NCI-H69 (cell line): Measurements from ENCODE around the gene NCBP1.
A peak's percentile ranks its signal among the peaks of the same experiment; 100 is the strongest.
"Not testable (repeated sequence)": the region's sequence is repeated elsewhere in the genome, so short reads cannot be mapped to it uniquely, and the experiment has no call there.

Experiments
- DNase-seq: peaks from one replicate; lab custom pipeline; 2025; lab: John Stamatoyannopoulos, UW

NCBP1 gene

GRCh38 chr9:97675655-97676054, 42.0 kb downstream of the NCBP1 start:
- DNase-seq, result no peak

GRCh38 chr9:97682242-97682641, 48.6 kb downstream of the NCBP1 start:
- DNase-seq, result peak; percentile 59

- DNase-seq, result no peak
Observed at GRCh38 chr9:97688654-97689053, 55.0 kb downstream of the NCBP1 start.

- DNase-seq, result no peak
Observed at GRCh38 chr9:97689401-97690180, 56.0 kb downstream of the NCBP1 start.

- no peak for DNase-seq
Observed at GRCh38 chr9:97694769-97695168, 61.1 kb downstream of the NCBP1 start.

GRCh38 chr9:97695390-97695789, 61.8 kb downstream of the NCBP1 start:
- DNase-seq, result no peak

GRCh38 chr9:97695995-97696802, 62.6 kb downstream of the NCBP1 start:
- DNase-seq, result peak; percentile 66

GRCh38 chr9:97696803-97697601, 63.4 kb downstream of the NCBP1 start, which contains the start of gene XPA:
Gene XPA, minus strand, starts transcription at chr9:97697340. Its CDS starts 48 bp downstream, at chr9:97697292.
- peak; percentile 99 for DNase-seq

GRCh38 chr9:97697837-97698236, 64.2 kb downstream of the NCBP1 start:
- peak; percentile 31 for DNase-seq

- DNase-seq, result no peak
Observed at GRCh38 chr9:97698865-97699264, 65.2 kb downstream of the NCBP1 start.

GRCh38 chr9:97699281-97699680, 65.7 kb downstream of the NCBP1 start:
- not testable (repeated sequence) for DNase-seq

GRCh38 chr9:97699824-97700223, 66.2 kb downstream of the NCBP1 start:
- DNase-seq, result not testable (repeated sequence)

GRCh38 chr9:97703437-97704344, 70.1 kb downstream of the NCBP1 start:
- peak; percentile 98 for DNase-seq

- no peak for DNase-seq
Observed at GRCh38 chr9:97704345-97704677, 70.7 kb downstream of the NCBP1 start.

- no peak for DNase-seq
Observed at GRCh38 chr9:97704851-97705250, 71.2 kb downstream of the NCBP1 start.

- no peak for DNase-seq
Observed at GRCh38 chr9:97705354-97705950, 71.8 kb downstream of the NCBP1 start.

- no peak for DNase-seq
Observed at GRCh38 chr9:97706246-97706645, 72.6 kb downstream of the NCBP1 start.

- peak; percentile 81 for DNase-seq
Observed at GRCh38 chr9:97710356-97711222, 77.0 kb downstream of the NCBP1 start.

- no peak for DNase-seq
Observed at GRCh38 chr9:97711223-97711626, 77.6 kb downstream of the NCBP1 start.

- no peak for DNase-seq
Observed at GRCh38 chr9:97714435-97714834, 80.8 kb downstream of the NCBP1 start.
